Endometrium (tissue), 2 donors: ENCODE results near the gene FXYD4.
A peak's percentile ranks its signal among the peaks of the same experiment; 100 is the strongest.

Source experiments
- FAIRE-seq: peaks from 2 replicates; lab custom pipeline; 2012; peaks lifted over from hg19 to GRCh38; lab: Jason Lieb, UNC
- donor health status: control.
- donor health status: control.

FXYD4 gene

DNA sequence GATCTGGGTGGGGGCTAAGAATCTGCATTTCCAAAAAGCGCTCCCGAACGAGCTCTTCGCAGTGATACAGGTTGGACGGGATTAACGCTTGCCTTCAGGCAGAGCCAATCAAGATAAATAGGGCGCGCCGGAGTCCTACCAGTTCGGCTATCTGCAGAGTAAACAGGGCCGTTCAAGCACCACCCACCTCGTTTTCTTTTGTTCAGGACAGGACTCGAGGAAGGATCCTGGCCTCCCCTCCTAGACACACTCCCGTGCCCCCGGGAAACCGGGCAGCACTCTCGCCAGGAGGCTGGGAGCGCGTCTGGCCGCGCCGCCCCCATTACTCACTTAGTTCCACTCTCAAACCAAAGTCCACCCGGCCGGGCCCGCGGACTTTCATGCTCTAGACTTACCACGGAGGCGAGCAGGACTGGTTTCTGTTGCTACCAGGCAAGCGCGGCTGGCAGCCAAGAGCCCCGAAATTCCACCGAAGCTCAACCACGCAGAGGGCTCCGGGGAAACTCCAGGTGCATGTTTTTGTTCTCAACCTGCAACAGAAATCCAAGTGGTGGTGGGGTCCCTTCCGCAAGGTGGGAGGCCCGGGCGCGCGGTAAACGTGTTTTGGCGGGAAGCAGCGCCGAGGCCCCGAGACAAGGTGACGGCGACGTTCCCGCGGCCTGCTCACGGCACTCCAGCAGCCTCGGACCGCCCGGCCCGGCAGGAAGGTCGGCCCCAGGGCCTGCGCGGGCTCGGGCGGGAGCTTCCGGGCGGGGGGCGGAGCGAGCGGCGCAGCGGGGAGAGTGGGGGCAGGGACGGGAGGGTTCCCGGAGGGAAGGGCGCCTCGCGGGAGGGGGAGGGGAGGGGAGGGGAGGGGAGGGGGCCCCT, 24.9 kb downstream of the FXYD4 start:
- no peak for FAIRE-seq

DNA sequence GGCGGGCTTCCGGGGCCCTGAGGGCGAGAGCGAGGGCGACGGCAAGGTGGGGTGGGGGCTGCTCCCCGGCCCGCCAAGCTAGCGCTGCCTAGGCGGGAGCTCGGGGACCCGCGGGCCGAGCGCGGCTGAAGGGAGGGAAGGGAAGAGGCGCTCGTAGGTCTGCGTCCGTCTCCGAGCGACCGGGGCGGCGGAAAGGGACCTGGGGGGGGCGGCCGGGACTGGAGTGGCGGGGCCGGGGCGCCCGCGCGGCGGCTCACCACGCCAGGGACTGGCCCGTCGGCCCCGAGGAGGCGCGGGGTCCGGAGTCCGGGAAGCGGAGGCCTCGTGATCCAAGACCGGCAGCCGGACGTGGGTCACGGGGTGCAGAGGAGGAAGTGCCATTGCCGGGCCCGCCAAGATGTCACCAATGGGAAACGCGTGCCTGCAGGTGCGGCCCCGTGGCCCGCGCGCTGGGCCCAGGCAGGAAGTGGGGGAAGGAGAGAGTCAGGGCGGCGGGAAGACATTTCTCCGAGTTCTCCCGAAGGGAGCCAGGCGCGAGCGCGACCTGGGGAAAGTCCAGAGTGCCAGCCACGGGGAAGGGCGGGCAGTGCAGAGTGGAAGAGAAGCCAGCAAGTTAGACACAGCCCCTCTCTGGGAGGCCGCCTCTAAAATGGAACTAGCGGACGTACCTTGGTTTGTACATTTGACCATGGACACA, 25.6 kb downstream of the FXYD4 start:
- FAIRE-seq, result no peak

GRCh38 chr10:43398939-43399319, 27.5 kb downstream of the FXYD4 start:
- no peak for FAIRE-seq

DNA sequence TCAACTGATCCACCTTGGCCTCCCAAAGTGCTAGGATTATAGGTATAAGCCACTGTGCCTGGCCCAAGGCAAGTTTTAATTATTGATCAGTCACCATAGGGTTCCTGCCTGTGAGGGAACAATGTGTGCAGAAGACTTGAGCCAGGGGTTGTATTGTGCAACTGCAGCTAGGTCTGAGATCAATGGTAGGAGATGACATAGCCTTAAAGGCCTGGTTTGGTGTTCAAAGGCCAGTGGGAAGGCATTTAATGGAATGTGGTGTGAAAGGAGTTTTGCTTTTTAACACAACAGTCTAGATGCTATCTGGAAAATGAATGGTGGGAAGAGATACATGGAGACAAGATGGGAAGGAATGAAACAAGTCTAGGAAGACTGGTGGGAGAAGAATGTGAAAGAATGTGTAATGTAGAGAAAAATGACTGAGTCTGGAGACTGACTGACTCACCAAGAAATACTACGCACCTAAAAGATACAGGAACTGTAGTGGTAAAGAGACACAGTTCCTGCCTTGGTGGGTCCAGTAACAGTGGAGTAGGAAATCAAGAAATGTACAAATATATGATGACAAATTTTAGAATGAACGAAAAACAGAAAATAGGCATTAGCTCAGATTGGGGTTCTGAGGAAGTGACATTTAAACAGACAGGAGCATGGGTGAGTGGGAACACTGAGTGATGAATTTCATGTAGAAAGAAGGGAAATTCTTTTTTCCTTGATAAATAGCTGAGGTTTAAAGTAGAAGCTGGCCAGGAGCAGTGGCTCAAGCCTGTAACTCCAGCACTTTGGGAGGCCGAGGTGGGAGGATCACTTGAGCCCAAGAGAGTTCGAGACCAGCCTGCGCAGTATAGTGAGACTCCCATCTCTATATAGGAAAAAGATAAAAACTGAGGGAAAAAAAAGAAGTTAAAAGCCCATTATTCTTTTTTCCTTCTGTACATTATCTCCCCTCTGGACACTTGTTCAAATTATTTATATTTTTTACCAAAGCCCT, 28.2 kb downstream of the FXYD4 start:
- FAIRE-seq, result no peak

- FAIRE-seq, result no peak
Measured at GRCh38 chr10:43401627-43402026, 30.2 kb downstream of the FXYD4 start.

GRCh38 chr10:43402176-43402575, 30.7 kb downstream of the FXYD4 start:
- no peak for FAIRE-seq

DNA sequence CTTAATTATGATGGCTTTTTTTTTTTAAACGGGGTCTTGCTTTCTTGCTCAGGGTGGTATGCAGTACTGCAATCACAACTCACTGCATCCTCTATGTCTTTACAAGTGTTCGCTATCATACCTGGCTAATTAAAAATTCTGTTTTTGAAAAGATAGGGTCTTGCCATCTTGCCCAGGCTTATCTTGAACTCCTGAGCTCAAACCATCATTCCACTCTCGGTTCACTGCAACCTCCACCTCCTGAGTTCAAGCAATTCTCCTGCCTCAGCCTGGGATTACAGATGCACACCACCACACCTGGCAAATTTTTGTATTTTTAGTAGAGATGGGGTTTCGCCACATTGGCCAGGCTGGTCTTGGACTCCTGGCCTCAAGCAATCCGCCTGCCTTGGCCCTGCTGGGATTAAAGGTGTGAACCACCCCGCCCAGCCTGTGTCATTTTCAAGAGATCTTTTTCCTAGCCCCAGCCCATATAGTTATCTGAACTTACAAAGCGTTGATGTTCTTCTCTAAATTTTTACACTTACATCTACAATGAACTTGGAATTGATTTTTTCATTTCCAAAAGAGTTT, 31.5 kb downstream of the FXYD4 start:
- no peak for FAIRE-seq

- no peak for FAIRE-seq
Measured at GRCh38 chr10:43403911-43404703, 32.7 kb downstream of the FXYD4 start.

- FAIRE-seq, result no peak
Measured at GRCh38 chr10:43404704-43405084, 33.3 kb downstream of the FXYD4 start.

- no peak for FAIRE-seq
Measured at GRCh38 chr10:43407148-43407575, 35.7 kb downstream of the FXYD4 start.

DNA sequence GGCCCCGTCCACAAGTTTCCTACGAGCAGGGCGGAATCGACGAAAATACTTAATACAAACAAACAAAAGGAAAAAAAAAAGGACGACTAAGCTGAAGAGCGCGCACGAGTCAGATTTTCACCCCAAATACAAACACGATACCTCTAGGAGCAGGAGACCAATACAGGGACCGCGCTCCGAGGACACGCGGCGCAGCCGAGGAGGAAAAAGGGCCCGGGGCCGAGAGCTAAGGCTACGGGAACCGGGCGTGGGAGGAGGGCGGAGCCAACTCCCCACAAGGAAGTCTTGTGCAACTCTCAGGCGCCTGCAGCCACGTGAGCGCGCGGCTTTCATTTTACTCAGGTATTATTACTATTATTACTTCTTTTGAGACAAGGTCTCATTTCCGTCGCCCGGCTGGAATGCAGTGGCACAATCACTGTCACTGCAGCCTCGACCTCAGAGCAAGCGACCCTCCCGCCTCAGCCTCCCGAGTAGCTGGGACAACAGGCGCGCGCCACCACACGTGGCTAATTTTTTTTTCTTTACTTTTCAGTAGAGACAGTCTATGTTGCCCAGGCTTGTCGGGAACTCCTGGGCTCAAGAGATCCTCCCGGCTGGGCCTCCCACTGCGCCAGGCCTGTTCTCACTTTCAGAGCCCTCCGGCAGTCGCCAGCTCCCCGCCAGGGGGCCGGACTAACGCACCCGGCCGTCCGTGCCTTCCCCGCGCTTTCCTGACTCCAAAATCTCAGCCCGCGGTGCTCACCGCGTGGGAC, 36.3 kb downstream of the FXYD4 start:
- peak; percentile 41 for FAIRE-seq

GRCh38 chr10:43408331-43408709, 36.9 kb downstream of the FXYD4 start:
- no peak for FAIRE-seq

- no peak for FAIRE-seq
Measured at GRCh38 chr10:43408710-43409384, 37.4 kb downstream of the FXYD4 start, which contains the start of gene HNRNPF. HNRNPF (minus strand) TSS chr10:43409186; CDS start chr10:43387884, 21,302 bp downstream.

- no peak for FAIRE-seq
Measured at GRCh38 chr10:43409385-43410109, 38.1 kb downstream of the FXYD4 start.

DNA sequence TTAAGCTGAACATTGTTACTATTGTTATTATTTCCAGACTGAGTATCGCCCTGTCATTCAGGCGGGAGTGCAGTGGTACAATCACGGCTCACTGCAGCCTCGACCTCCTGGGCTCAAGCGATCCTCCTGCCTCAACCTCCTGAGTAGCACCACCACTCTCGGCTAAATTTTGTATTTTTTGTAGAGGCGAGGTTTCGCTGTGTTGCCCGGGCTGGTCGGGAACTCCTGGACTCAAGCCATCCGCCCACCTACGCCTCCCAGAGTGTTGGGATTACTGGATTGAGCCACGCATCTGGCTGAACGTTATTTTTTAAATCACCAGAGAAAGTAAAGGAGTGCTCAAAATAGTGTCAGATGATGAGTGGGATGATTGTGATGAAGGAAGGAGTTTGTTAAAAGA, 38.9 kb downstream of the FXYD4 start:
- FAIRE-seq, result no peak

GRCh38 chr10:43411536-43411935, 40.1 kb downstream of the FXYD4 start:
- no peak for FAIRE-seq

DNA sequence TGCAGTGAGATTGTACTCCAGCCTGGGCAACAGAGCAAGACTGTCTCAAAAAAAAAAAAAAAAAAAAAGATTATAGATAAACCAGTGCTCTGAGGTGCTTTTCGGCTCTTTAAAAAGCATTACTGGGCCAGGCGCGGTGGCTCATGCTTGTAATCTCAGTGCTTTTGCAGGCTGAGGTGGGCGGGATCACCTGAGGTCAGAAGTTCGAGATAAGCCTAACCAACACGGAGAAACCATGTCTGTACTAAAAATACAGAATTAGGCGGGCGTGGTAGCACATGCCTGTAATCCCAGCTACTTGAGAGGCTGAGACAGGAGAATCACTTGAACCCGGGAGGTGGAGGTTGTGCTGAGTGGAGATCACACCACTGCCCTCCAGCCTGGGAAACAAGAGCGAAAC, 44.1 kb downstream of the FXYD4 start:
- FAIRE-seq, result no peak

GRCh38 chr10:43417950-43418768, 46.7 kb downstream of the FXYD4 start:
- FAIRE-seq, result no peak
